HG02981 (cell line): ENCODE measurements around the gene MME.
"Not testable (repeated sequence)": the region's sequence is repeated elsewhere in the genome, so short reads cannot be mapped to it uniquely, and the experiment has no call there.

Source experiments
- ATAC-seq: cut with Tn5 transposase; IDR thresholded peaks from one replicate; pipeline ENCODE4 v1.9.1; 2021; ENCODE audit warnings: mild to moderate bottlenecking, moderate library complexity; ENCODE audit not compliant: unreplicated experiment

Gene MME

DNA sequence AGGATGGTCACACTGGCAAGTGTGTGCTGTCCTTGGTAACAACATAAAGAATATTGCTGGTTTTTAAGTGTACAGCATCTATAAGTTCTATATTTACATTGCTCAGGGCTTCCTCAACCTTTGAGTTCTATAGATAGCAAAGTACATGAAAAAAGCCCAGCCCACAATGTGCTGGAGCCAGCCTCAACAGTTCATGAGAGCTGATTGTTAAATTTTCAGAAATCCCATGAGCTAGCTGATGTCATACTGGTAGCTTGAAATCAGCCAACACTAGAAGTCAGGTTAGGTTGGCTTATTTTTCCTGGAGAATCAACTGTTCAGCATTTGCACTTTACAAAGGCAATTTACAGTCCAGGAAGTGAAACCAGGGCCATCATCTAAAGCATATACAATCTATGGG is 110.6 kb downstream of the MME start:
- ATAC-seq = no peak

DNA sequence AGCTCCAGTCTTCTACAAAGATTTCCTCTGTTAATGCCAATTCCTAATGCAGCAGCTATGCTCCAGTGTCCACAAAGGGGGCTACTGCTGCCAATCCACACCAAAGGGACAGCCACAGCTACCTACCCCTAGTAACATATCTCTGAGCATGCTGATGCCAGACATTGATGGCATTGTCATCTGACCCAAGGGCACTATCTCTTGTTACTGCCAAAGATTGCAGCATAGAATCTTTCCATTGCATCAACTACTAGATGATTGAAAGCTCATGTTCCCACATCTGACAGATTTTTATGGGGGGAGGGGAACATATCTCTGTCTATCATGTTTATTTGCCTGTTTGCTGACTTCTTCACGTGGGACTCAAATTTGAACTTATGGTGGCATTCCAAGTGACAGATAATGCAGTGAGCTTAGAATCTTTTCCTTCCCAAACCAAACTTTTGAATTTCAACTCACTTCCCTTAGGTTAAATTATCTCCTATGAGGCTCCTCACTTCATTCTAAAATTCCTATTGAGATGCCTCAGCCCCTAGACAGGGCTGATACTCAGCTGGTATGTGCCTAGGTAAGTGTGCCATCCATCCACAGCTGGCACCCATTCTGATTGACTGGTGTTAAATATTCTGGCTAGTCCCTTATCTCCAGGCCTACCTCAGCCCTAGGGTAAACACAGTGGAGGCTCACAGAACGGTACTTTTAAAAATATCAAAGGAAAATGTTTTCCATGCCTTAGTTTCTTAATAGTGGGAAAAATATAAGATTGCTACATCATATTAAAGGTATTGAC is 113.0 kb downstream of the MME start:
- ATAC-seq = no peak

DNA sequence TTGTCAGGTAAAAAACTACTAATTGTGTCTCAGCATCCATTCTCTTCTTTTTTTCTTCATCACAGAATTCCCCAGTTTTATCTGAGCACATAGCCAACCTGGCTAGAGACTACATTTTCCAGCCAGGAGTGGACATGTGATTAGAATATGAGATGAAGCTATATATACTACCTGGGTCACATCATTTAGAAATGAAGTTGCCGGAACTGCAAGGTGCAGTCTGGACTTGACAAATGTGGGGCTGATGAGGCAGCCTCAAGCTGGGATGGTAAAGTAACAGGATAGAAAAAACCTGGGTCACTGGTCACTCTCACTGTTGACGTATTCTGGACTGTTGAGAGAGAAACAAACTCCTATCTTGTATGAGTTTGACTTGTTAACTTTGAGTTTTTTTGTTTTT is 113.7 kb downstream of the MME start:
- ATAC-seq = no peak

DNA sequence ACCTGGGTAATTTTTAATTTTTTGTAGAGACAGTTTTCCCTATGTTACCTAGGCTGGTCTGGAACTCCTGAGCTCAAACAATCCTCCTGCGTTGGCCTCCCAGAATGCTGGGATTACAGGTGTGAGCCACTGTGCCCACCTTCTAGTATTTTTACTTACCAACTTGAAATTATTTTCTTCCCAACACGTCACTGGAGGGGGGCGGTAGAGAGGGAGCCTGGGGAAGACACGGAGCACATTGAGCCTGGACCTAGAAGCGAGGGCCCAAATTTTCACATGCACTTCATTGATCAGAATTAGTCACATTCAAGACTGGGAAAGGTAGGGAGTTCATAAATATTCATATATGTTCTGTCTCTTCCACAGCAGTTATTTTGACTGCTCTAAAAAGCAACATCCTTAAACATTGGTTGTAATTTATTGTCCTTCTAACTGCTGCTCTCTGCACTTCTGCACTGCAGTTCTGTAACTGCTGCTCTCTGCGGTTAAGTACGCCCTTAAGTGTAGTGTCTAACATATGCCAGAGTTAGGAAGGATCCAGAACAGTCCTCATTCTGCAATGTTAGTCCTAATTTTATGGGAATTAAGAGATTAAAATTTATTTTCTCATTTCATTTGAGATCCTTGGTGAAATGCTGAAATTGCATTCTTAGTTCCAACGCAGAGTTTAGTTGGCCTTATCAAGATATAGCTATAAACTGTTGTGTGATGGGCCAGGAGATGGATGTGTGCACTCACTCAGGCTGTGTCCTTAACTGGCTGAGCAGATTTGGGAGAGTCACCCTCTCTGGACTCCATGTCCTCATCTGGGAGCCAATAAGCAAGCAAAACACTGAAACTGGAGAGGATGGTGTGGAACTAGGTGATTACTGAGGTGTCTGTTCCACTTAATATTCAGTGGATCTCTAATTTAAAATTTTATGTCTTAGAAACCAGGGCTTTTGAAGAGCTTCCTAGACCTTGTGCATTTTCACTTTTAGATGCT is 115.1 kb downstream of the MME start:
- no peak for ATAC-seq

DNA sequence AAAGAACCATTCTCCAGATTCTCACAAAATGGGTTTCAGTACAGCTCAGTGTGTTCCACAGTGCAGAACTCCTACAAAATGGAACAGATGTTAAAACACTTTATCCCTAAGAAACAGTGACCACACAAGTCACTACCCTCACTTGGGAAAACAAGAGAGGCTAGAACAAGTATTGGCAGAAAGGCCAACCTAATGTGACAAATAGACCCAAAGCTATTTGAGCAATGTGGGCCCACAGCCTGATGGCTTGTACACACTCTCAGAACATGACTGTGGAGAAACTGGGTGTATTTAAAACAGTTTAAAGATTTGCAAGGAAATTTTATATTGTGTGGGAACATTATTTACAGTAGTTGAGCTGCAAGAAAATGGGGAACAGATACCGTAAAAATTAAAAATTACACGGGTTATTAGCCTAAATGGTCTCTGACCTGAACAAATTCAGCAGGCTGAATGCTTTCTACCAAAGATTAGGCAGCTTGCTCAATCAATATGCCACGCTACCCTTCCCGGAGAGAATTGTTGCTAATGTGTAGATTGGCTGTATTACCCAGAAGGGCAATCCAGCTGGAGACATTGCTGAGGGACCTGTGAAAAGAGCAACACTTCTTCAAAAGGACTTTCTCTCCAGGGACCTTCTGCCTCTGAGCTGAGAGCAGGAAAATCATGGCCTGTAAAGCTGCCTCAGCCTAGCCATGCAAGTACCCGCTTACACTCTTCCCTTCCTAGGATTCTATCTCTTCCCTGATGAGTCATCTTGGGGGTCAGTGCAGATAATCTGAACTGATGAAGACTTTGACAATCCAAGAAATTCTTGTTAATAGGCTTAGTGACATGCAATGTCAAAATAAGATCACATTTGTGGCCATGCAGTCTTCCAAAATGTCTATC is 116.3 kb downstream of the MME start:
- no peak for ATAC-seq

DNA sequence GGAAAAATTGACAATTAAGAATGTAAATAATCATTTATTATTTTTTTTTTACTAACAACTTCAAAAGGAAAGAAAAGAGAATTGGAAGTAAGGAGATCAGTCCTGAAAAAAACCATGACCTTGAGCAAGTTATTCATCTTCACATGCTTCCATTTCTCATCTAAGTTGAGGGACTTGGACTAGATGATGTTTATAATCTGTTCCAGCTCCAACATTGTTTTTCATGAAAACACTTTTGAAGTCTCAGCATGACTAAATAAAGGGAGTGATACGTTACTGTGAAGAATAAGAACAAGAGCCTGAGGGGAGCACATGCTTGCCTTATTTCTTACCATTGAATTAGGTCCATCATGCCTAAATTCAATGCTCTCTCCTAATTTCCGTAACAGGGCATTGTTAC is 117.7 kb downstream of the MME start:
- no peak for ATAC-seq

DNA sequence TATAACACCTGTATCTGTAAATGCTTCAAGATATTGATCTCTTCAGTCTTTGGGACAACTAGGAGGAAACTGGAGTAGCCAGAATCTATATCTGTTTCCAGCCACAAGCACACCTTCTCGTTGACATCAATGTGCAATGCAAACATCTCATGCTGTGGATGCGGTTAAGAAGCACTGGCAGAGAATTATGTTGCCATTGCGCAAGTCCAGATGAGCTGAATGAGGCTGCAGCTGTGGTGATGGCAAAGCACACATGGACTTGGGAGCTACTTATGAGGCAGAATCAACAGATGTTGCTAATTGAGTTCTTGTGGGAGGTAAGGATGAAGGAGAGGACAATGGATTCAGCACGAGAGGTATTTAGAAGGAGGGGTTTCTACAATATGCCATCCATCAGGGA is 122.5 kb downstream of the MME start:
- no peak for ATAC-seq

DNA sequence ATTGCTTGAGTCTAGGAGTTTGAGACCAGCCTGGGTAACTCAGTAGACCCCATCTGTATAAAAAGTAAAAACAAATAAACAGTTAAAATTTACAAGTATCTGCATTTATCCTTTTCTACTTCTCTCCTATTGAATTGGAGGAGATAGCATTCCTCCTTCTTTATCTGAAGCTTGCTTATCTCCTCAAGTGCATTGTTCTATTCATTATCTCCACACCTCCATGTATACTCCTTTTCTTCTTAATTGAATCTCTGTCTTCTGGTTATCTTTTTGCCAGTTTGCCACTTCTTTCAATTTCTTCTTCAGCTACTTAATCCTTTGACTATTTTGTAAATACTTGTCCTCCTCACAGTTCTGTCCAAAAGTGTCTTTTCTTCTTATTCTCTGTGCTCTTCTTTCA is 124.7 kb downstream of the MME start:
- ATAC-seq = no peak

DNA sequence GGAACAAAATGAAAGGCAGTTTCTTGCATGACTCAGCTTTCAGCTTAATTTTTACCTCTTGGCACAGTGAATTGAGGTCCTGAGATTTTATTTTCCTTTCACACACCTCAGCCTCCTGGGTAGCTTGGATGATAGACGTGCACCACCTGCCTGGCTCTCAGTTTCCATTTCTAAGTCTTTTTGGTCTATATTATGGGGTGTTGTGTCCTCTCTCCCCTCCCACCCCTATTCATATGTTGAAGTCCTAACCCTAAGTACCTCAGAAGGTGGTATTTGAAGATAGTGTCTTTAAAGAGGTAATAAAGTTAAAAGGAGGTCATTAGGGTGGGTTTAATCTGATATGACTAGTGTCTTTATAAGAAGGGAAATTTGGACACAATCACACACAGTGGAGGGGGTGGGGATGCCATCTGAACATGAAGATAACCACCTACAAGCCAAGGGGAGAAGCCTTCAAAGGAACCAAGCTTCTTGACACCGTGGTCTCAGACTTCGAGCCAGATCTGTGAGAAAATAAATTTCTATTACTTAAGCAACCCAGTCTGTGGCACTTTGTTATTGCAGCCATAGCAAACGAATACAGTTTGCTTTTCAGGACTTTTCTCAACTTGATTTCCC is 128.2 kb downstream of the MME start:
- no peak for ATAC-seq

DNA sequence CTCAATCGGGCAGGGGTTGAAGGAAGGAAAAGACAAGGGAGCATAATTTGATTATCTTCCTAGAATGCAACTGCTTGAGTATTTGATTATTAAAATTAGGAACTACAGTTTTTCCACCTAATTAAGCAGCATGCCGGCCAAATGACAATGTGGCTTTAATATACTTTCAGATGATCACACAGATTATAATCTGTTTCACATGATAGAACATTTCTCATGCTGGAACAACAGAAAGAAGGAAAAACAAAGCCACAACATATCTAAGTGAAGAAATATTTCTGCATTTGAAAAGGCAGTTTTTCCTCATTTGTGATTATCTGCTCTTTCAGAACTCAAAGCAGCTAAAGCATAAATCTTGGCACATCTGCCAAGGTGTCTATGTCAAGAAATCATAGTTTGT is 130.6 kb downstream of the MME start:
- ATAC-seq = no peak

DNA sequence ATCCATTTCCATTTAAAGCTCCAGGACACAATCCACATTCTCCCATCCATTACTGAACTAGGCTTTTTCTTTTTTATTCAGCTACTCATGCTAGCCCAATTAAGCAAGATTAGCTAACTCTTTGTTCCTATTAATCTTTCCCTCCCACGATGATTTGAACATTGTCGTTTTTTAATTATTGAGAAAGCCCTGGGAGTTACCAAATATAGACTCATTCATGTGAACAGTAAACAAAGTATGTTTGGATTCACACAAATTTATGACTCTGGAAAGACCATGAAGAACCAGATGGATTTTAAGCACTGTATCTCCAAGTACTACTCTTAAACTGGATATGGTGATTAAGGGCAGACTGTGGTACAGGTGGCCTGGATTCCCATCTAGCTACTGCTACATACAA is 131.1 kb downstream of the MME start:
- no peak for ATAC-seq

DNA sequence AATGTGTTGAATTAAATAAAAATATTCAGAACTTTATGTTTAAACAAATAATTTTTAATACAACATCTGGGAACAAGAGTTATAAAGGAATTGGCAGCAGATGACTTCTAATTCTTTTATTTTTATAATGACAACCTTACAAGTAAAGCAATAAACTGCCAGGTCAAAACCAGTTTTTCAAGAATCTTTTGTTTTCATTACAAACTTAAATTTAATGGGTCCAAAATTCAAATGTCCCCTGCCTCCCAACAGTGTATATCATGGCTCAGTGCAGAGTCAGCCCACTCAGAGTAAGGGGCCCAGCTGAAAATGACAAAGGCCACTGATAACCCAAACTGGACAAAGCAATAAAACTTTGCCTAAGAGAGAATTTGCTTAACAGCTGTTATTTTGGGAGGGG is 131.8 kb downstream of the MME start:
- ATAC-seq = no peak

DNA sequence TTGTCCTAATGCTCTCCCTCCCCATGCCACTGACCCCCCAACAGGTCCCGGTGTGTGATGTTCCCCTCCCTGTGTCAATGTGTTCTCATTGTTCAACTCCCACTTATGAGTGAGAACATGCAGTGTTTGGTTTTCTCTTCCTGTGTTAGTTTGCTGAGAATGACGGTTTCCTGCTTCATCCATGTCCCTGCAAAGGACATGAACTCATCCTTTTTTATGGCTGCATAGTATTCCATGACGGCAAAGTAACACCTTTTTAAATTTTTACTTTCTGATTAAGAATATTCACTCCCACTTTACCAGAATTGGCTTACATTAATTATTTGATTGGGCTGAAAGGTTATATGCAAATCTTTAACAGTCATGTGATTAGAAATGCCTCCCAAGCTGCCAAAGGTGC is 135.9 kb downstream of the MME start:
- ATAC-seq = not testable (repeated sequence)

DNA sequence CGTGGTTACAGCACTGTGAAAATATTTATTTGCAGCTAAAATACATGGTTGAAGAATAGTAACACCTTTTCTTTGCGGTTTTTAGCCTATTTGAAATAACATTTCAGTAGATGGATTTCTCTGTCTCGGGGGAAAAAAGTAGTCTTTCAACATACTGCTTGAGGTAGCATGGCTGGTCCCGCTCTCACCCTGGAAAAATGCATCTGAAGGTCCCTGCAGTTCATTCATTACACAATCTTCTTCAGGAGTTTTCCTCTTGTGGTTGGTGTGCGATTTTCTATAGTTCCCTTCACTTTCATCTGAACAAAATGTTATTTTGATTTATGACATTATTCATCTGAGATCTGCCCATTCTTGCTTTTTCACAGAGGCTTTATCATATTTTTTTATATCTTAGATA is 137.5 kb downstream of the MME start:
- no peak for ATAC-seq

DNA sequence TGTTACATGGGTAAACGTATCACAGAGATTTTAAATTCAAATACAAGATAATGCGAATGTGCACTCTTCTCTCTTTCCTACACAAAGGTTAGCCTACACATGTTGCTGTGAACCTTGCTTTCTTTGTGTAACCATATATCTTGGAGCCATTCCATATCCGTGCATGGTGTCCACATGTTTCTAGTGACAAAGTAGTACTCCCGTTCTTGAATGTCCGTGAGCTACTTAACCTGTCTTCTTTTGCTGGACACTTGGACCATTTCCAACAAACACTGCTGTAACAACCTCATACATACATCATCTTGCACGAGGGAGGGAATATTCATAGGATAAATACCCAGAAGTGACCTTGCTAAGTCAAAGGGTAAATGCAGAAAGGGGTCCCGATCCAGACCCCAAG is 138.3 kb downstream of the MME start:
- ATAC-seq = no peak

DNA sequence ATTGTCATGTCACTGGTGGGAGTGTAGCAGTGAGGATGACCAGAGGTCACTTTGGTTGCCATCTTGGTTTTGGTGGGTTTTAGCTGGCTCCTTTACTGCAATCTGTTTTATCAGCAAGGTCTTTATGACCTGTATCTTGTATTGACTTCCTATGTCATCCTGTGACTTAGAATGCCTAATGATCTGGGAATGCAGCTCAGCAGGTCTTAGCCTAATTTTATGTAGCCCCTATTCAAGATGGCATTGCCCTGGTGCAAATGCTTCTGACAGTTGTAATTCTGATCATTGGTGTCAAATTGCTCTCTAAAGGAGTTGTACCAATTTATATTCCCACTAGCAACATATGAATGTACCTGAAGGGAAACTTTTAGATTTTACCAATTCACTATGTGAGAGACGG is 139.0 kb downstream of the MME start:
- ATAC-seq = no peak

DNA sequence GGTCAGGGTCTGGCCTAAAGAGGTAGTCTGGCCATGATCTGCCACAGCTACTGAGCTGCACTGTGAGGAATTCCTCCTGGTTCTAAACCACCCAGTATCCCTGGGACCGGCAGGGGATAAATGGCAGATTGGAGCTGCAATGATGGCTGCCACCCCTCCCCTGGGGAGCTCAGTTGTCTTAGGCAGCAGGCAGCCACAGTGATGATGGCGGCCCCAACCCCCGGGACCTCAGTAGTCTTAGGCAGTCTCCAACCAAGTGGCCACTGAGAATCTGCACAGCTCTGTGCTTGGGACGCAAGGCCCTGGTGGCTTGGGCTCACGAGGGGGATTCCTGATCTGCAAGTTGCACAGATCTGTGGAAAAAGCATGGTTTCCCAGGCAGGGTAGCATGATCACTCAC is 145.3 kb downstream of the MME start:
- no peak for ATAC-seq

DNA sequence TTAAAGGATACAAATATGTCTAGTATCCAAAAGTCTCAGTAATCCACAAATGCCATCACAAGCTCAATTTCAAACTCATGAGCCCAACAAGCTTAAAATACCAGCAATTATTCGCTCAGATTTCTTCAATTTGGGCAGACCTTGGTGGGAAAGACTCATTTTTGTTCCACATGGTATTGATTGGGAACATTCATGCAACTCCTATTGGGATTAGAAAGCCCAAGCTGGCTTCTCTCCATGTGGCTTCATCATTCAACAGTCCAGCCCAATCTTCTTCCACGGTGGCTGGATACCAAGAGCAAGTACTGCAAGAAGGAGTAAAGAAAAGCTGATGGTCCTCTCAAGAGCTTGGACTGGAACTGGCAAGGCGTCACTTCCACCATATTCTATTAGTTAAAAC is 147.0 kb downstream of the MME start:
- ATAC-seq = no peak

DNA sequence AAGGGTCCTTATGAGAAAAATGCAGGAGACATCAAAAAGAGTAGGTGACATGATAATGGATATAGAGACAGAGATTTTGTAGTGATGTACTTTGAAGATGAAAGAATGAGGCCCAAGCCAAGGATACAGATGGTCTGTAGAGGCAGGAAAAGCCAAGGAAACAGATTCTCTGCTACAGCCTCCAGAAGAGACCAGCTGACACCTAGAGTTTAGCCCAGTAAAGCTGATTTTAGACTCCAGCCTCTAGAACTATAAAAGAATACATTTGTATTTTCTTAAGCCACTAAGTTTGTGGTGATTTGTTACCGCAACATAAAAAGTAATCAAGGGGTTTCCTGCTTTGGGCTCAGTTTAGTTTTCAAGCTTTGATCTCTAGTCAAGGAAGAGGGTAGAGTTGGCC is 148.6 kb downstream of the MME start:
- ATAC-seq = no peak

DNA sequence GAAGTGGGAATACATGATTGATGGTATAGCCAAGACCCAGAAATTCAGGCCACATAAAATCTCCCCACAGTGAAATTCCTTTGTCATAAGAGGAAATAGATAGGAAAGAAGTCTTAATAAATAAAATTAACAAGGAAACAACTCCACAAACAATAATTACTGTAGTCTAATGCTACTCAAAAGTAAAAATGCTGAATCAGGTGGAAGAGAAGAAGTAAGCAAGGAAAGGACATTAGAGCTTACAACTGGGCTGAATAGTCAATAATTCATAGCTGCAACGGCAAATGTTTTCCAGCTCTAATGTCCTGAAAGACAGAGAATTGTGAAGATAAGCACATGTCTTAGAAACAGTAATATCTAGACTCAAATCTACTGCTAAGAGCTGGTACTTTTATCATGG is 149.0 kb downstream of the MME start:
- no peak for ATAC-seq

DNA sequence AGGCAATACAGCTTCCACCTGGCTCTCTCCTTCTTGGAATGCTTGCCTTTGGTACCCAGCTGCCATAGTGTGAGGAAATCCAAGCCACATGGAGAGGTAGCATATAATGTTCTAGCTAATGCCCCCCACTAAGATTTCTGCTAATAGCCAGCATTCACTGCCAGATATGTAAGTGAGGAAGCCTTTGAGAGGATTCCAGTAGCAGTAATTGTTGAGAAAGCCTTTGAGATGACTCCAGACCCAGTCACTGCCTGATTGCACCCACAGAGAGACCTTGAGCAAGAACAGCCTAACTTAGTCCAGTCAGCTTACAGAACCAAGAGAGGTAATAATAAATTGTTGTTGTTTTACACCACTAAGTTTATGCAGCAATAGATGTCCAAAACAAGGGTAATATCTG is 150.3 kb downstream of the MME start:
- ATAC-seq = no peak
